BJ (cell line): ENCODE results near the gene TRAPPC6A. TPM values are rescaled to one million over a fixed set of nuclear protein-coding genes. Genes with fewer than 3 reads are reported as not detected.
"Not testable (repeated sequence)": the region's sequence is repeated elsewhere in the genome, so short reads cannot be mapped to it uniquely, and the experiment has no call there.

Source experiments
- CTCF ChIA-PET: fragments of 350-600 bp; formaldehyde crosslinking; extraction: SDS; loops from one replicate; lab custom pipeline; 2021; ENCODE audit warnings: antibody characterized with exemption, inconsistent platforms; lab: Yijun Ruan, JAX
- POLR2A ChIA-PET: fragments of 300-600 bp; sonication (Branson Sonifier 250); formaldehyde crosslinking; extraction: SDS; loops from one replicate; lab custom pipeline; 2021; ENCODE audit warnings: antibody characterized with exemption; lab: Charles Lee
- DNase-seq: peaks from one replicate; pipeline ENCODE4 v3.0.0-alpha.2; 2011; ENCODE audit warnings: low read depth
- H3K27me3 ChIP-seq: 2 replicates; pipeline ENCODE4 v1.6.0; 2011; ENCODE audit warnings: low read length; ENCODE audit not compliant: control insufficient read depth, insufficient read depth
- H3K36me3 ChIP-seq: 2 replicates; pipeline ENCODE4 v1.5.1; 2011; ENCODE audit warnings: low read length; ENCODE audit not compliant: control insufficient read depth, insufficient read depth
- H3K4me3 ChIP-seq: 2 replicates; pipeline ENCODE4 v1.5.1; 2011; ENCODE audit warnings: low read depth, mild to moderate bottlenecking, control low read depth, low read length
- polyA plus RNA-seq: library from polyadenylated mRNA; depleted of rRNA; stranded (reverse); fragments of >200 nt; gene quantifications from 2 replicates; pipeline ENCODE4 v1.2.3, GENCODE V29; 2011
- TF ChIP-seq, protein P1 (sequence below): IDR thresholded peaks from 2 replicates; pipeline ENCODE4 v1.5.1; 2011; ENCODE audit warnings: low read depth, mild to moderate bottlenecking, control low read depth, inconsistent platforms, low read length, moderate library complexity; ENCODE audit not compliant: insufficient read depth

TRAPPC6A gene
- polyA plus RNA-seq, 1 experiment = 15.0 TPM

DNA sequence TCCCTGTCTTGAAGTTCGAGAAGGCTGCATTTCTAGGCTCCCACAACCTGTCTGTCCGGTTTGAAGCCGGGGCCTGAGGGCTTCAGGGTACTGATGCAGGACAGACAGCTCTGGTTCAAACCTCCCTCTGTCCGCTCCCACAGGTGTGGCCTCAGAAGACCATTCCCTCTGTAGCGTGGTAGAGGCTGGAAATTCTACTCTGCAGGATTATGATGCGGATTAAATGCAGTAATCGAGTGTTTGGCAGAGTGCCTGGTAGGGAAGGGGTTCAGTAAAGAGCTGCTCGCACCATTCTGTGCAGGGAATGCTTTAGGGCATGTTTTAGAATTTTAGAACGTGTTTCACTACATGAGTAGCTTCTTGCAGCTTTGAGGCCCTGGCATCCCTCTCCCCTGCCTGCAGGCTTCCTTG, 54.6 kb downstream of the TRAPPC6A start:
- ChIA-PET CTCF (no interaction called here), POLR2A (no interaction called here)

DNA sequence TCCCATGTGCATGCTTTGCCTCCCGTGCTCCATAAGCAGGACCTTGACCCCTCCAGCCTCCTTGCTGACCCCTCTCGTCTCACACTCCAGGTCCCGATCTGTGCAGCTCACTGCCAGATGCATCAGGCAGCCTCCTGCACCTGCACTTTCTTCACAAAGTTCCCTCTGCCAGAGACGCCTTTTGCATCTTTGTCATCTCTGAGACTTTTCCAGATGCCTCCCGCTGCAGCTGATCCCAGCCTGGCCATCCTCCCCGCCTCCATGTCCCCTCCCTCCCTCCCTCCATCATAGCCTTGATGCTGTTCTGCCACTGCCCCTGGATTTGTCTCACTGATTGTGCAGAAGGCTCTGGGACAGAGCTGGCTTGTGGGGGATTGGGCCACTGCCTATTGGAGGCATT, 55.2 kb downstream of the TRAPPC6A start:
- CTCF ChIA-PET = no interaction called here
- DNase-seq = no peak
- no peaks in the 10 kb centered on the region for H3K27me3 ChIP-seq
- H3K4me3 ChIP-seq = no peak overlapping the region
- H3K36me3 ChIP-seq = no peaks in the 10 kb centered on the region; the same call in none of the 2 replicates
- POLR2A ChIA-PET = no interaction called here
- TF ChIP-seq, protein P1, sequence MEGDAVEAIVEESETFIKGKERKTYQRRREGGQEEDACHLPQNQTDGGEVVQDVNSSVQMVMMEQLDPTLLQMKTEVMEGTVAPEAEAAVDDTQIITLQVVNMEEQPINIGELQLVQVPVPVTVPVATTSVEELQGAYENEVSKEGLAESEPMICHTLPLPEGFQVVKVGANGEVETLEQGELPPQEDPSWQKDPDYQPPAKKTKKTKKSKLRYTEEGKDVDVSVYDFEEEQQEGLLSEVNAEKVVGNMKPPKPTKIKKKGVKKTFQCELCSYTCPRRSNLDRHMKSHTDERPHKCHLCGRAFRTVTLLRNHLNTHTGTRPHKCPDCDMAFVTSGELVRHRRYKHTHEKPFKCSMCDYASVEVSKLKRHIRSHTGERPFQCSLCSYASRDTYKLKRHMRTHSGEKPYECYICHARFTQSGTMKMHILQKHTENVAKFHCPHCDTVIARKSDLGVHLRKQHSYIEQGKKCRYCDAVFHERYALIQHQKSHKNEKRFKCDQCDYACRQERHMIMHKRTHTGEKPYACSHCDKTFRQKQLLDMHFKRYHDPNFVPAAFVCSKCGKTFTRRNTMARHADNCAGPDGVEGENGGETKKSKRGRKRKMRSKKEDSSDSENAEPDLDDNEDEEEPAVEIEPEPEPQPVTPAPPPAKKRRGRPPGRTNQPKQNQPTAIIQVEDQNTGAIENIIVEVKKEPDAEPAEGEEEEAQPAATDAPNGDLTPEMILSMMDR = no peak

More for the DNA sequence above, 54.6 kb downstream of the TRAPPC6A start:
- Histone ChIP-seq H3K36me3 (no peaks in the 10 kb centered on the region; the same call in none of the 2 replicates), H3K4me3 (no peak overlapping the region), H3K27me3 (no peaks in the 10 kb centered on the region)
- no peak for DNase-seq
- TF ChIP-seq, protein P1 = no peak

DNA sequence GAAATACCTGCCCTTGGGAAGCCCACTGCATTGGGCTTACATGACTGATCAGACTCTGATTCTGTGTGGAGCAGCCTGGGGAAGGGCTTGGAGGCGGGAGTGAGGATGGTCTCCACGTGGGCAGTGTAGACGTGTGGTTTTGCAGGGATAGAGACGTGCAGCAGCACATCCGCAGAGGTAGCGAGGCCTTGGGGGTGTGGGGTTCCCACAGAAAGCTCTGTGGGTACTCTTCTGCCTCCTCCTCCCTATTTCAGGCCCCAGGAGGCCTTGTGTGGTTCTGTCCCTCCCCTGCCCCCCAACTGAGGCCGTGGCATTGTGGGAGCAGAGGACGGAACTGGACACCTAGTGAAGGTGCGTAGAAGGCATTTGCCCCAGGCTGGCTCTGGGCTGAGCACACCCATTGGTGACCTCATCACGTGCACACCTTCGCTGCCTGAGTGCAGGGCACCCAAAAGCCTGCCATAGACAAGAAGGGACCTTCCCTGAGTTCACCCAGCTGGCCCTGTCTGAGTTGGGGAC, 56.2 kb downstream of the TRAPPC6A start:
- Histone ChIP-seq H3K4me3 (no peak overlapping the region), H3K36me3 (no peaks in the 10 kb centered on the region; the same call in none of the 2 replicates), H3K27me3 (no peaks in the 10 kb centered on the region)
- no peak for DNase-seq
- CTCF ChIA-PET = no interaction called here
- TF ChIP-seq, protein P1 = no peak
- POLR2A ChIA-PET = no interaction called here

DNA sequence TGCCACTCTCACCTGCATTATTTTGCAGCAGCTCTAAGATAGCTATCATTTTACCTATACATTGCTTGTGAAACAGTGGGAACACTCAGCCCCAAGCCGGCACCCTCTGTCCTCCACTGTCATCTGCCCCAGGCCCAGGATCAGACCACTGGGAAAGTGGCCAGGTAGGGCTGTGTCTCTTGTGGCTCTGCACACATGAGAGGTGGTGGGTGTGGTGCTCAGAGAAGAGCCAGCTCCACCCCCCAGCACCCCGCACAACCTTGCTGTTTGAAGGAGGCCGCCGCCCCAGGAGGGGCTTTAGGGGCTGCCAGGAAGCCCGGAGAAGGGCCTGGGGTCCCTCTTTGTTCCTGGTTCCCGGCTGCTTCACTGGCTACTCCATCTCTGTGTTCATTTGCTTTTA, 58.5 kb downstream of the TRAPPC6A start:
- no peak for DNase-seq
- H3K4me3 ChIP-seq = no peak overlapping the region
- no peaks in the 10 kb centered on the region for H3K27me3 ChIP-seq
- TF ChIP-seq, protein P1 = no peak
- H3K36me3 ChIP-seq = no peaks in the 10 kb centered on the region; the same call in none of the 2 replicates
- POLR2A ChIA-PET = no interaction called here
- CTCF ChIA-PET = interaction anchor here (0.6 kb wide), 1 partner anchor 24 kb away, joined by 4 read pairs; no protein-coding TSS in a partner anchor

DNA sequence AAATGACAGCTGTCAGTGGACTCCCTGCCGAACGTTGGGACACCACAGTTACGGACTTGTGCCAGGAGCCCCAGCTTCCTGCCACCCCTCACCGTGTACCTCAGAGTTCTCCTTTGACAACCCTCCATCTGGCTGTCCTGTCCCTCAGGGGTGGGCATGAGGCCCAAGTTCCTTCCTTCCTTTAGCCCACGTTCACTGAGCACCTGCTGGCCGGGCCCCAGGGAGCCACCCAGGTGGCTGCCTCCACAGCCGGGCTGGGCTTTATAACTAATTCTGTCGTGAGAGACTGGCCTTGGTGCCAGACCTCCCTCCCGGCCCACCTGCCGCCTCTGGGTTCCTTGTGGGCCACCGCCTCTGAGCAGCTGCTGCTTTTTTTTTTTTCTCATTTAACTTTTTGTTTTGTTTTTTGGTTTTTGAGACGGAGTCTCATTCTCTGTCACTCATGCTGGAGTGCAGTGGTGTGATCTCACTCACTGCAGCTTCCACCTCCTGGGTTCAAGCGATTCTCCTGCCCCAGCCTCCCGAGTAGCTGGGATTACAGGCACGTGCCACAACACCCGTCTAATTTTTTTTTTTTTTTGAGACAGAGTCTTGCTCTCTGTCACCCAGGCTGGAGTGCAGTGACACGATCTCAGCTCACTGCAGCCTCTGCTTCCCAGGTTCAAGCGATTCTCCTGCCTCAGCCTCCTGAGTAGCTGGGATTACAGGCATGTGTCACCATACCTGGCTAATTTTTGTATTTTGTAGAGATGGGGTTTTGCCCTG, 59.3 kb downstream of the TRAPPC6A start:
- CTCF ChIA-PET = interaction anchor here (0.6 to 1.0 kb wide), 2 partner anchors 10 to 25 kb away, joined by 3 to 4 read pairs; no protein-coding TSS in a partner anchor
- DNase-seq, H3K4me3 ChIP-seq, H3K27me3 ChIP-seq, POLR2A ChIA-PET, H3K36me3 ChIP-seq: not testable (repeated sequence)
